KMS-11 (cell line): ENCODE measurements around the gene BCKDHA.

ENCODE experiments used
- H2AFZ ChIP-seq: fragments of 200-600 bp; sonication (generic); 2 replicates; pipeline ENCODE4 v1.6.1; 2016; ENCODE audit warnings: antibody characterized with exemption, mixed run types, low read depth
- H3K27ac ChIP-seq: fragments of 200-600 bp; sonication (generic); 2 replicates; pipeline ENCODE4 v1.6.1; 2016; ENCODE audit warnings: mild to moderate bottlenecking, mixed run types
- H3K27me3 ChIP-seq: fragments of 200-600 bp; sonication (generic); 2 replicates; pipeline ENCODE4 v1.6.1; 2017; ENCODE audit warnings: mild to moderate bottlenecking, low read depth, mixed run types, moderate library complexity; ENCODE audit not compliant: insufficient read depth
- H3K36me3 ChIP-seq: fragments of 200-600 bp; sonication (generic); 2 replicates; pipeline ENCODE4 v1.6.1; 2017; ENCODE audit warnings: mild to moderate bottlenecking, mixed run types; ENCODE audit not compliant: insufficient read depth
- H3K4me1 ChIP-seq: fragments of 200-600 bp; sonication (generic); 2 replicates; pipeline ENCODE4 v1.6.1; 2016; ENCODE audit warnings: mild to moderate bottlenecking, low read depth, mixed run types; ENCODE audit not compliant: poor library complexity, severe bottlenecking
- H3K4me2 ChIP-seq: fragments of 200-600 bp; sonication (generic); 2 replicates; pipeline ENCODE4 v1.7.0; 2016; ENCODE audit warnings: mild to moderate bottlenecking, mixed run types
- H3K4me3 ChIP-seq: fragments of 200-600 bp; sonication (generic); IDR thresholded peaks from 2 replicates; pipeline ENCODE4 v1.6.1; 2017; ENCODE audit warnings: low read depth, low read length, mixed read lengths; ENCODE audit not compliant: insufficient read depth
- H3K79me2 ChIP-seq: fragments of 200-600 bp; sonication (generic); 2 replicates; pipeline ENCODE4 v1.6.1; 2016; ENCODE audit warnings: low read depth, mixed run types; ENCODE audit not compliant: insufficient read depth
- H3K9ac ChIP-seq: fragments of 200-600 bp; sonication (generic); 2 replicates; pipeline ENCODE4 v1.6.1; 2016; ENCODE audit warnings: mild to moderate bottlenecking, mixed run types
- H4K20me1 ChIP-seq: fragments of 200-600 bp; sonication (generic); 2 replicates; pipeline ENCODE4 v1.6.1; 2016; ENCODE audit warnings: mild to moderate bottlenecking, mixed run types; ENCODE audit not compliant: insufficient read depth
- TF ChIP-seq, protein P1 (sequence below): fragments of 200-600 bp; sonication (generic); conservative IDR thresholded peaks from 2 replicates; pipeline ENCODE4 v1.6.1; 2017; ENCODE audit warnings: low read depth, mild to moderate bottlenecking, antibody characterized with exemption, low read length, moderate library complexity, mixed read lengths

BCKDHA gene

DNA sequence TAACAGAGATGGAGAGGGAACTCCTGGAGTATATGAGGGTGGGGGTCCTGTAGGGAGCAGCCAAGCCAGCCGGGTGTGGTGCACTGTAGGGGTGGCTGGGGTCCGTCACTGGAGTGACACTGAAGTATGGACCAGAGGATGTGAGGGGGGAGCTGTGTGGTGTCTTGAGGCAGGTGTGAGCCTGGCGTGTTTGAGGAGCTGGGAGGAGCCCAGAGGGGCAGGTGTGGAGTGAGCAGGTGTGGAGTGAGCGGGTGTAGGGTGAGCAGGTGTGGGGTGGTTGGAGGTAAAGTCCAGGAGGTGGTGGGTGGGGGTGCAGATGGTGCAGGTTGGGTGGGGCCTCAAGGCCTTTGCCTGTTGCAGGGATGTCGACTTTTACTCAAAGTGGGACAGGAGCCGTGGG is 23.7 kb downstream of the BCKDHA start:
- H3K4me3 ChIP-seq: no peak overlapping the region
- H3K27me3 ChIP-seq: no peaks in the 10 kb centered on the region
- no peaks in the 10 kb centered on the region for H4K20me1 ChIP-seq
- no peaks in the 10 kb centered on the region; the same call in 1 of the 2 replicates for H3K36me3 ChIP-seq
- H3K4me1 ChIP-seq: no peaks in the 10 kb centered on the region
- no peak overlapping the region for H3K4me2 ChIP-seq
- no peak overlapping the region for H3K27ac ChIP-seq
- H3K79me2 ChIP-seq: no peaks in the 10 kb centered on the region
- TF ChIP-seq, protein P1, sequence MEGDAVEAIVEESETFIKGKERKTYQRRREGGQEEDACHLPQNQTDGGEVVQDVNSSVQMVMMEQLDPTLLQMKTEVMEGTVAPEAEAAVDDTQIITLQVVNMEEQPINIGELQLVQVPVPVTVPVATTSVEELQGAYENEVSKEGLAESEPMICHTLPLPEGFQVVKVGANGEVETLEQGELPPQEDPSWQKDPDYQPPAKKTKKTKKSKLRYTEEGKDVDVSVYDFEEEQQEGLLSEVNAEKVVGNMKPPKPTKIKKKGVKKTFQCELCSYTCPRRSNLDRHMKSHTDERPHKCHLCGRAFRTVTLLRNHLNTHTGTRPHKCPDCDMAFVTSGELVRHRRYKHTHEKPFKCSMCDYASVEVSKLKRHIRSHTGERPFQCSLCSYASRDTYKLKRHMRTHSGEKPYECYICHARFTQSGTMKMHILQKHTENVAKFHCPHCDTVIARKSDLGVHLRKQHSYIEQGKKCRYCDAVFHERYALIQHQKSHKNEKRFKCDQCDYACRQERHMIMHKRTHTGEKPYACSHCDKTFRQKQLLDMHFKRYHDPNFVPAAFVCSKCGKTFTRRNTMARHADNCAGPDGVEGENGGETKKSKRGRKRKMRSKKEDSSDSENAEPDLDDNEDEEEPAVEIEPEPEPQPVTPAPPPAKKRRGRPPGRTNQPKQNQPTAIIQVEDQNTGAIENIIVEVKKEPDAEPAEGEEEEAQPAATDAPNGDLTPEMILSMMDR: no peak
- no peak overlapping the region for H3K9ac ChIP-seq
- H2AFZ ChIP-seq: no peak overlapping the region

DNA sequence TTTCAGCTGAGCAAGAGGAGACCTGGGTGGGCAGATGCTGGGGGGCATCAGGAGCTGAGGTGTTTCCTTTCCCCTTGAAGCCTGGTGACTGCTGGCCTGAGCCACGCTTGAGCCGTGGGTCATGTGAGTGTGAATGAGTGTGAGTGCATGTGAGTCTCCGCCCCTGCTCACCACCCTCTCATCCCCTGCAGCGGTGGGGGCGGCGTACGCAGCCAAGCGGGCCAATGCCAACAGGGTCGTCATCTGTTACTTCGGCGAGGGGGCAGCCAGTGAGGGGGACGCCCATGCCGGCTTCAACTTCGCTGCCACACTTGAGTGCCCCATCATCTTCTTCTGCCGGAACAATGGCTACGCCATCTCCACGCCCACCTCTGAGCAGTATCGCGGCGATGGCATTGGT is 24.4 kb downstream of the BCKDHA start:
- H3K4me2 ChIP-seq: no peak overlapping the region
- H4K20me1 ChIP-seq: no peaks in the 10 kb centered on the region
- H3K27ac ChIP-seq: no peak overlapping the region
- H3K4me3 ChIP-seq: no peak overlapping the region
- H3K36me3 ChIP-seq: no peaks in the 10 kb centered on the region; the same call in 1 of the 2 replicates
- no peak overlapping the region for H3K9ac ChIP-seq
- no peaks in the 10 kb centered on the region for H3K4me1 ChIP-seq
- no peak overlapping the region for H2AFZ ChIP-seq
- TF ChIP-seq, protein P1: no peak
- no peaks in the 10 kb centered on the region for H3K27me3 ChIP-seq
- no peaks in the 10 kb centered on the region for H3K79me2 ChIP-seq

DNA sequence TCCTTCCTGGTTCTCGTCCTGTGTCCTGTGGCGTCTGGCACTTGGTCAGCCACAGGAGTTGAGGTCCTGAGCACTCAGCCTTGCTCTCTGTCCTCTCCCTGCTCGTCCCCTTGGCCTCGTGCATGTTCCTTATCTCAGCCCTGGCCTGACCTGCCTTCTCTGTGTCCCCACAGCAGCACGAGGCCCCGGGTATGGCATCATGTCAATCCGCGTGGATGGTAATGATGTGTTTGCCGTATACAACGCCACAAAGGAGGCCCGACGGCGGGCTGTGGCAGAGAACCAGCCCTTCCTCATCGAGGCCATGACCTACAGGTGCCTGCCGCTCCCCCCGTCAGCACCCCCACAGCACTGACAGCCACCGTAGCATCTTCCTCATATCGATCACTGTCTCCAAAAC is 24.8 kb downstream of the BCKDHA start:
- no peaks in the 10 kb centered on the region; the same call in 1 of the 2 replicates for H3K36me3 ChIP-seq
- H3K4me1 ChIP-seq: no peaks in the 10 kb centered on the region
- no peak overlapping the region for H3K9ac ChIP-seq
- no peak overlapping the region for H3K27ac ChIP-seq
- no peaks in the 10 kb centered on the region for H3K79me2 ChIP-seq
- H3K4me2 ChIP-seq: no peak overlapping the region
- no peak overlapping the region for H3K4me3 ChIP-seq
- no peak overlapping the region for H2AFZ ChIP-seq
- TF ChIP-seq, protein P1: no peak
- H4K20me1 ChIP-seq: no peaks in the 10 kb centered on the region
- H3K27me3 ChIP-seq: no peaks in the 10 kb centered on the region

DNA sequence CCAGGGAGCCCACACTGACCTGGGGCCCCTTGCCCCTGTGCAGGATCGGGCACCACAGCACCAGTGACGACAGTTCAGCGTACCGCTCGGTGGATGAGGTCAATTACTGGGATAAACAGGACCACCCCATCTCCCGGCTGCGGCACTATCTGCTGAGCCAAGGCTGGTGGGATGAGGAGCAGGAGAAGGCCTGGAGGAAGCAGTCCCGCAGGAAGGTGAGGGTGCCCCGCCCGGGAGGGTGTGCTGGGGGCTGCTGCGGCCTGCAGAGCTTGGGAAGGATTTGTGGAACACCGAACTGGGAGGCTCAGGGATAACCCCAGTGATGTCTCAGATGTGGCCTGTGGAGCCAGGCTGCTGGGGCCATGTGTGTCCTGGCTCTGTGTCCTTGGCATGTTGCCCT is 25.3 kb downstream of the BCKDHA start:
- Histone ChIP-seq H3K9ac (no peak overlapping the region), H2AFZ (no peak overlapping the region), H3K36me3 (no peaks in the 10 kb centered on the region; the same call in 1 of the 2 replicates), H3K4me2 (no peak overlapping the region), H3K4me1 (no peaks in the 10 kb centered on the region), H4K20me1 (no peaks in the 10 kb centered on the region), H3K27me3 (no peaks in the 10 kb centered on the region), H3K4me3 (no peak overlapping the region), H3K27ac (no peak overlapping the region), H3K79me2 (no peaks in the 10 kb centered on the region)
- TF ChIP-seq, protein P1: no peak
